Endothelial cell of umbilical vein (primary cell): ENCODE measurements around the gene DHX15. TPM values are rescaled to one million over a fixed set of nuclear protein-coding genes. Genes with fewer than 3 reads are reported as not detected.

ENCODE experiments used
- BruUV-seq: library from RNA; stranded (reverse); fragments of 400-500 nt; replicated peaks from 2 replicates; lab custom pipeline; 2021; lab: Mats Ljungman, UMichigan
- CTCF ChIA-PET: fragments of 300-600, 350-600 bp; sonication (Branson Sonifier 250); formaldehyde crosslinking; loops from one replicate; lab custom pipeline; 2021; ENCODE audit warnings: antibody characterized with exemption, inconsistent platforms; lab: Charles Lee
- POLR2A ChIA-PET: fragments of 300-600, 350-600 bp; sonication (Branson Sonifier 250); formaldehyde crosslinking; loops from one replicate; lab custom pipeline; 2021; ENCODE audit warnings: antibody characterized with exemption, inconsistent platforms; lab: Charles Lee
- DNase-seq: peaks from one replicate; pipeline ENCODE4 v3.0.0-alpha.2; 2011; ENCODE audit warnings: low read depth, low spot score
- FAIRE-seq: peaks from 2 replicates; lab custom pipeline; 2011; peaks lifted over from hg19 to GRCh38; lab: Jason Lieb, UNC
- H2AFZ ChIP-seq: 2 replicates; pipeline ENCODE4 v1.6.0; 2012; ENCODE audit warnings: low read depth, low read length, control low read depth, inconsistent platforms
- H3K27ac ChIP-seq: 2 replicates; pipeline ENCODE4 v1.5.1; 2011; ENCODE audit warnings: low read depth, mild to moderate bottlenecking, control low read depth, low read length, moderate library complexity; ENCODE audit not compliant: insufficient read depth
- H3K27me3 ChIP-seq, 2 experiments: 2 replicates each; pipeline versions ENCODE4 v1.6.0 to v1.6.1; 2011; ENCODE audit warnings: low read length in 2 of 2, mixed read lengths in 1 of 2; ENCODE audit not compliant: control insufficient read depth in 2 of 2, insufficient read depth in 2 of 2
- H3K36me3 ChIP-seq, 2 experiments: 2 replicates in 1 of 2; 3 replicates in 1 of 2; pipeline ENCODE4 v1.5.1; 2011; ENCODE audit warnings: low read length in 2 of 2, mild to moderate bottlenecking in 1 of 2, moderate library complexity in 1 of 2; ENCODE audit not compliant: control insufficient read depth in 2 of 2, insufficient read depth in 2 of 2; ENCODE audit errors: extremely low read depth in 1 of 2
- H3K4me1 ChIP-seq: 3 replicates; pipeline ENCODE4 v1.5.1; 2011; ENCODE audit warnings: mild to moderate bottlenecking, low read length; ENCODE audit not compliant: control insufficient read depth, insufficient read depth; ENCODE audit errors: extremely low read depth
- H3K4me2 ChIP-seq: 2 replicates; pipeline ENCODE4 v1.6.1; 2011; ENCODE audit warnings: low read length, control low read depth, mixed read lengths; ENCODE audit not compliant: insufficient read depth
- H3K4me3 ChIP-seq, 3 experiments: fragments of 200-600 bp in 1 of 3; sonication (generic), shearing (Covaris generic) in 1 of 3; replicated peaks in 1 of 3; 2 replicates each; pipeline ENCODE4 v1.5.1; 2011 to 2016; ENCODE audit warnings: control low read depth in 3 of 3, low read length in 3 of 3, mild to moderate bottlenecking in 2 of 3, inconsistent platforms in 1 of 3, low read depth in 1 of 3, moderate library complexity in 1 of 3; ENCODE audit not compliant: insufficient read depth in 1 of 3
- H3K79me2 ChIP-seq: 2 replicates; pipeline ENCODE4 v1.6.0; 2012; ENCODE audit warnings: low read length, inconsistent platforms; ENCODE audit not compliant: control insufficient read depth, insufficient read depth
- H3K9ac ChIP-seq: replicated peaks from 2 replicates; pipeline ENCODE3; 2011; ENCODE audit warnings: low read length, control low read depth; ENCODE audit not compliant: insufficient read depth; ENCODE audit errors: extremely low read depth
- H3K9me1 ChIP-seq: replicated peaks from 3 replicates; pipeline ENCODE4 v1.6.0; 2011; ENCODE audit warnings: mild to moderate bottlenecking, low read length; ENCODE audit not compliant: control insufficient read depth, insufficient read depth; ENCODE audit errors: extremely low read depth
- H3K9me3 ChIP-seq: replicated peaks from 2 replicates; pipeline ENCODE4 v1.5.1; 2012; ENCODE audit warnings: low read length, inconsistent platforms; ENCODE audit not compliant: control insufficient read depth, insufficient read depth
- H4K20me1 ChIP-seq: replicated peaks from 2 replicates; pipeline ENCODE3; 2011; ENCODE audit warnings: mild to moderate bottlenecking, low read length; ENCODE audit not compliant: control insufficient read depth, insufficient read depth; ENCODE audit errors: extremely low read depth
- CTCF ChIP-seq, 2 donors: IDR thresholded peaks; 1 replicate in 1 of 2; 2 replicates in 1 of 2; pipeline ENCODE4 v1.5.1; 2011; ENCODE audit warnings: low read length in 2 of 2, mild to moderate bottlenecking in 2 of 2, moderate library complexity in 2 of 2, control low read depth in 1 of 2, inconsistent platforms in 1 of 2, low read depth in 1 of 2; ENCODE audit not compliant: insufficient read depth in 1 of 2; ENCODE audit errors: extremely low read depth in 1 of 2
- EZH2 ChIP-seq: IDR thresholded peaks from 2 replicates; pipeline ENCODE4 v1.6.1; 2012; ENCODE audit warnings: borderline replicate concordance, low read depth, mild to moderate bottlenecking, moderate library complexity, low read length, inconsistent platforms; ENCODE audit not compliant: severe bottlenecking
- FOS ChIP-seq: IDR thresholded peaks from 2 replicates; pipeline ENCODE4 v1.6.1; 2011; ENCODE audit warnings: mild to moderate bottlenecking, low read length, moderate library complexity, borderline replicate concordance; ENCODE audit not compliant: insufficient read depth
- GATA2 ChIP-seq: IDR thresholded peaks from 2 replicates; pipeline ENCODE4 v1.7.0; 2011; ENCODE audit warnings: low read depth, mild to moderate bottlenecking, moderate library complexity, mixed read lengths, low read length; ENCODE audit not compliant: insufficient read length, insufficient read depth
- JUN ChIP-seq: IDR thresholded peaks from 2 replicates; pipeline ENCODE4 v1.6.1; 2011; ENCODE audit warnings: borderline replicate concordance, low read depth; ENCODE audit not compliant: insufficient read length, insufficient read depth
- MYC ChIP-seq: IDR thresholded peaks from one replicate; pipeline ENCODE4 v1.6.1; 2011; ENCODE audit warnings: mild to moderate bottlenecking, low read depth, low read length
- POLR2A ChIP-seq: IDR thresholded peaks from 2 replicates; pipeline ENCODE4 v1.6.1; 2012; ENCODE audit warnings: low read depth, mild to moderate bottlenecking, control low read depth, low read length
- POLR2AphosphoS5 ChIP-seq: IDR thresholded peaks from 2 replicates; pipeline ENCODE4 v1.6.1; 2012; ENCODE audit warnings: low read depth, mild to moderate bottlenecking, control low read depth, low read length, moderate library complexity; ENCODE audit not compliant: insufficient read depth
- dilution Hi-C: fragments of 300-500 bp; cut with MboI; formaldehyde crosslinking; loops from one replicate; pipeline ENCODE4 v1.15.0; 2019; ENCODE audit warnings: low sequenced_read_pairs; ENCODE audit not compliant: extremely low pct_ligation_motif_present
- intact Hi-C: fragments of 100-400 bp; cut with micrococcal nuclease; formaldehyde crosslinking; loops from one replicate; pipeline ENCODE4 v1.10.0; 2022
- polyA plus RNA-seq, 4 experiments: library from polyadenylated mRNA; depleted of rRNA in 3 of 4; stranded (reverse) in 3 of 4; unstranded in 1 of 4; fragments of >200 nt; gene quantifications; 2 replicates each; pipeline versions ENCODE4 v1.2.1 to v1.2.3, GENCODE V29; 2011 to 2012; ENCODE audit warnings: missing spikeins in 1 of 4
- total RNA-seq: library from RNA; stranded (reverse); gene quantifications from 2 replicates; pipeline ENCODE4 v1.2.3, GENCODE V29; 2021
- TF ChIP-seq, protein P1 (sequence below): IDR thresholded peaks from 2 replicates; pipeline ENCODE4 v1.6.1; 2011; ENCODE audit not compliant: insufficient read depth, insufficient read length

The DHX15 gene
- total and polyA plus RNA-seq, 2 donors (not counting 3 experiments of a cell fraction or from before 2014, with no cell fraction given): 72.3 to 152 TPM

DNA sequence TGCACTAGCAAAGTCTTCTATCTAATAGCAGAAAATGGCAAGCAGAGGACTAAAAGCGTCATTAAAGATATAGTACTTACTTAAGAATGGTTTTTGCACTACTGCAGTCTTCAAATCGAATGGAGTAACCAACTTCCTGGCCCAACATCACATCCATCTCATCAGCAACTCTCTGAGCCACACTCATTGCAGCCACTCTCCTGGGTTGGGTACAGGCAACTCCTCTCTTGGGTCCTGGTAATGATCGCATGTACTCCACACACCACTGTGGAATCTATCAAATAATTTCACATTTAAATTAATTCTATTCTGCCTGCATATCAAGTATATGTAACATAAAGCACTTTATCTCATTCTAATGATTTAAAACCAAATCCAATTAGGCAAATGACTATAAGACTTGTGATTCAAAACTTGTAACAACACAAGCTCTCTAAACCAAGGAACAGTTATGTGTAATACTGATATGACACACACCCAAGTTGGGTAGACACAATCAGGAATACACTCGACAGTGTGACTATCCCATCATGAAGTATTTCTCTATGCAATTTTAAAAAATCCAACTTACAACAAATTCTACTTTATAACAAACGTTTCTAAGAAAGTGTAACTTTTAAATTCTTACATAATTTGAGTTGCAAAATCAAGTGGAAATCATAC lies 13.6 kb downstream of the DHX15 start:
- no peak overlapping the region for H3K4me2 ChIP-seq
- BruUV-seq: no TSS peak
- H3K36me3 ChIP-seq: peaks cover 3 to 16% of the 10 kb centered on the region in 2 experiments
- CTCF ChIA-PET: interaction anchor here (1.0 kb wide), 1 partner anchor 19 kb away, joined by 5 read pairs; no protein-coding TSS in a partner anchor
- peaks cover 27% of the 10 kb centered on the region for H4K20me1 ChIP-seq
- H3K4me3 ChIP-seq: no peak overlapping the region
- H3K9ac ChIP-seq: no peak overlapping the region
- no peak overlapping the region for H3K27ac ChIP-seq
- no peak for DNase-seq
- H2AFZ ChIP-seq: no peak overlapping the region
- no peak for FAIRE-seq
- H3K9me3 ChIP-seq: no peaks in the 10 kb centered on the region
- dilution Hi-C loops (no loop called here), intact Hi-C loops (no loop called here)
- peaks cover 99% of the 10 kb centered on the region for H3K79me2 ChIP-seq
- H3K27me3 ChIP-seq: no peaks in the 10 kb centered on the region
- TF ChIP-seq POLR2A (no peak), MYC (no peak), GATA2 (no peak), JUN (no peak), POLR2AphosphoS5 (no peak), EZH2 (no peak), CTCF (IDR thresholded peaks at IDR 0.05; ENCODE audit: extremely low read depth in 1 of 2, insufficient read depth in 1 of 2, low read depth in 1 of 2, low read length in 2 of 2) (no peak), FOS (no peak)
- TF ChIP-seq, protein P1, sequence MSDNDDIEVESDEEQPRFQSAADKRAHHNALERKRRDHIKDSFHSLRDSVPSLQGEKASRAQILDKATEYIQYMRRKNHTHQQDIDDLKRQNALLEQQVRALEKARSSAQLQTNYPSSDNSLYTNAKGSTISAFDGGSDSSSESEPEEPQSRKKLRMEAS: no peak
- POLR2A ChIA-PET: no interaction called here
- H3K4me1 ChIP-seq: no peaks in the 10 kb centered on the region
- peaks cover 3% of the 10 kb centered on the region for H3K9me1 ChIP-seq
